Measurements from ENCODE around the gene FCF1.

Gene FCF1

DNA sequence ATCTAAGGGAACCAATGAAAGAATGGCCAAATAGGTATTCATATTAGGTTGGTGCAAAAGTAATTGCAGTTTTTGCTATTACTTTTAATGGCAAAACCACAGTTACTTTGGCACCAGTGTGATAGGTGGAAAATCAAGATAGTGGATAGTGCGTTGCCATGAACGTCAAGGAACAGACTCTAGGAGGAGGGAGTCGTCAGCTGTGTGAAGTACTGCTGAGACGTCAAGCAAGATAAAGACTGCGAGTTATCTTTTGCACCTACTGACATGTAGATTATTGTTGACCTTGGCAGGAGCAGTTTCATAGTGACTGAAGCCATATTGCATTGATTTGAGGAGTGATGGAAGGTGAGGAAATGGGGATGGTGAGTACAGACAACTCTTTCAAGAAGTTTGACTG is 58.5 kb downstream of the FCF1 start:
- no peak for DNase-seq

DNA sequence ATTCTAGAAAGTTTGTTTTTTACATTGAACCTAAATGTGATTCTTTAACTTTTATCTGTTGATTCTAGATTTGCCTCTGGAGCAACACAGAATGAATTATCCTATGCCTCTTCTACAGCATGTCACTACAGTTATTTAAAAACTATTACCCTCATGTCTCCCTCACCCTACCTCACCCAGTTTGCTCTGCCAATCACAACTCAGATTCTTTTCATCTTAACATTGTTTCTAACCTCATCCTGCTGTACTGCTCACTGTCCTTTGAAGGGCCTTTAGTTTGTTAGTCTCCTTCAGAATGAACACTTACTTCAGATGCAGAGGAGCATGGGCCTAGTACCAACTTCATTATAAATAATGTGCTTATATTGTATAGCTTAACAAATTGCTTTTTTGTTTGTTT is 71.7 kb downstream of the FCF1 start:
- no peak for DNase-seq

DNA sequence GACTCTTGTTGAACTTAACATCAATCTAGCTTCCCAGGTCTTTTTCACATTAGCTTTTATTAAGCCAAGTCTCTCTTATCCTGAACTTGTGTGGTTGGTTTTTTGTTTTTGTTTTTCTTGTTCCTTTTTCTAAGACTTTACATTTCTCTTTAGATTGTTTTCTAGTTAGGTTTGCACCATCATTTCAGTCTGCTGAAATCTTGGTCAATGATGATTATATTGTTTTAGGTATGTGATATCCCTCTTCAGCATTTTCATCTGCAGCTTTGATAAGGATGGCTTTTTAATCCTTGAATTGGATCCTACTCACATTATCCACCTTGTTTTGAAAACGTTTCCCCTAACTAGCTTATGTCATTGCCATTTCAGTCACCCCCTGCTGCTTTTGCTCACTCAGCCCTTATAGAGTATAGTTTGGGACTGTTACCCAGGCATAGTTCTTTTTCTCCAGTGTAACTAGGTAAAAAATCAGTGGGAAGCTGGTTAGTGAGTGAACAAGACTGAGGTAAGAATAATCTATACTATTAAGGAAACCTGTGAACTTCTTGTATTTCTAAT is 72.2 kb downstream of the FCF1 start:
- no peak for DNase-seq

DNA sequence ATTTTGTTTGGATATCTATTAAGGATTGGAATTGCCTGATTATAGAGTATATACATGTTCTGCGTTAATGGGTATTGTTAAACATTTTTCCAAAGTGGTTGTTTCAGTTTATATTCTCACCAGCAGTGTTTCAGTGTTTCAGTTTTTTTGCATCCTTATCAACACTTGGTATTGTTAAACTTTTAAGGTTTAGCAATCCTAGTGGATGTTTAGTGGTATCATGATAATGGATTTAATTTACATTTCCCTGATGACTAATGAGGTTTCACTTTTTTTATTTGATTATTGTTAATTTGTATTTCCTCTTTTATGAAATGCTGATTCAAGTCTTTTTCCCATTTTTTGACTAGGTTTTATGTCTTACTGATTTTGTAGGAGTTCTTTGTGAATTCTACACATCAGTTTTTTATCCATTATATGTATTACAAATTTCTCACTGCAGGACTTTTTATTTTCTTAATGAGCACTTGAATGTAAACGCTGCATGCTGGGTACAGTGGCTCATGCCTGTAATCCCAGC is 73.9 kb downstream of the FCF1 start:
- DNase-seq: no peak

Measured in SHP77 treated with DMSO at 0.1 percent for 48 hours (cell line).